SK-N-MC (cell line): ENCODE data around the gene HOXB13.

Source experiments
- EZH2 ChIP-seq: fragments of 200-600 bp; sonication (generic); IDR thresholded peaks from one replicate; pipeline ENCODE4 v1.6.1; 2017; ENCODE audit warnings: antibody characterized with exemption
- FOXP2 ChIP-seq: optimal IDR thresholded peaks from 2 replicates; pipeline ENCODE3; 2011; ENCODE audit warnings: mild to moderate bottlenecking, moderate library complexity; ENCODE audit not compliant: insufficient read depth; ENCODE audit errors: extremely low read length, control extremely low read depth
- POLR2AphosphoS5 ChIP-seq: IDR thresholded peaks from 2 replicates; pipeline ENCODE4 v1.6.1; 2012; ENCODE audit warnings: mild to moderate bottlenecking, low read depth, low read length, borderline replicate concordance

GRCh38 chr17:48692049-48692448 is 36.5 kb downstream of the HOXB13 start:
- no peak for TF ChIP-seq POLR2AphosphoS5
- no peak for TF ChIP-seq EZH2
- TF ChIP-seq FOXP2: no peak
